Ovary (tissue), 9 donors: ENCODE data around the gene MRPS23. TPM values are rescaled to one million over a fixed set of nuclear protein-coding genes. Genes with fewer than 3 reads are reported as not detected.

ENCODE experiments used
- DNase-seq, 5 donors: peaks; one replicate each; pipeline ENCODE4 v3.0.0-alpha.2; 2019 to 2020
- H3K27ac ChIP-seq, 2 donors: fragments of 200-600 bp; one replicate each; pipeline versions ENCODE4 v1.5.1 to v1.8.0; 2019 to 2022
- H3K27me3 ChIP-seq: fragments of 200-600 bp; one replicate; pipeline ENCODE4 v1.8.0; 2022
- H3K36me3 ChIP-seq: fragments of 200-600 bp; sonication (generic); one replicate; pipeline ENCODE4 v1.5.1; 2019
- H3K4me1 ChIP-seq: one replicate; pipeline ENCODE4 v1.8.1; 2013; ENCODE audit warnings: mild to moderate bottlenecking, moderate library complexity; ENCODE audit not compliant: insufficient read depth
- H3K4me3 ChIP-seq: fragments of 200-600 bp; sonication (generic); one replicate; pipeline ENCODE4 v1.5.1; 2017
- H3K9me3 ChIP-seq, 2 donors: fragments of 200-600 bp in 1 of 2; sonication (generic) in 1 of 2; one replicate each; pipeline versions ENCODE4 v1.5.1 to v1.8.1; 2013 to 2019; ENCODE audit warnings: mild to moderate bottlenecking in 1 of 2, moderate library complexity in 1 of 2
- EP300 ChIP-seq: sonication (generic); formaldehyde crosslinking; IDR thresholded peaks from one replicate; pipeline ENCODE4 v1.6.1; 2017; ENCODE audit warnings: antibody characterized with exemption
- POLR2A ChIP-seq: fragments of 450-650 bp; IDR thresholded peaks from one replicate; pipeline ENCODE4 v1.6.1; 2017; ENCODE audit warnings: antibody characterized with exemption, mild to moderate bottlenecking, moderate library complexity
- WGBS, 3 donors: extraction: QIAGEN DNeasy Blood & Tissue Kit in 1 of 3; methylation state at CpG; one replicate each; pipeline versions ENCODE4 v1.1.5 to v1.1.7; 2013 to 2017; 5-methylcytosine and 5-hydroxymethylcytosine counted together
- intact Hi-C, 4 donors: fragments of 100-400 bp; cut with DNase I; formaldehyde crosslinking; loops; one replicate each; pipeline versions ENCODE4 v1.11.0 to v1.15.1; 2022 to 2023
- polyA plus RNA-seq, 2 donors: library from polyadenylated mRNA; stranded (reverse); fragments of 200-250 nt in 1 of 2; fragments of 350-450 nt in 1 of 2; fragmentation: Illumina TruSeq in 1 of 2; extraction: RNeasy Lipid Tissue Mini Kit (QIAGEN cat#74804) in 1 of 2; gene quantifications; one replicate each; pipeline ENCODE4 v1.2.3, GENCODE V29; 2013 to 2014
- total RNA-seq, 7 donors: library from RNA; depleted of rRNA in 2 of 7; stranded (reverse); fragments of >200 nt in 2 of 7; fragmentation: NEBNext Ultra II Directional in 3 of 7; extraction: Animal tissue kit (Norgen Biotek cat#: 25700) in 3 of 7; gene quantifications; one replicate each; pipeline versions ENCODE4 v1.1.0 to v1.2.4, GENCODE V29; 2016 to 2023
- TF ChIP-seq, protein P1 (sequence below), 3 donors: fragments of 450-650 bp in 2 of 3; fragments of 200-600 bp in 1 of 3; IDR thresholded peaks; one replicate each; pipeline versions ENCODE4 v1.5.1 to v1.8.0; 2016 to 2022; ENCODE audit warnings: antibody characterized with exemption in 3 of 3, mild to moderate bottlenecking in 1 of 3
- donor health status: DM: no; HTN: no; CAD: no; lungs with moderate emphysema.
- donor health status: DM: no; HTN: no; CAD: no.
- donor health status: Bipolar disorder and iron deficiency.
- donor health status: DM: yes; HTN: yes; CAD: no.
- donor health status: DM: no; HTN: no; CAD: no.
- donor health status: DM: yes; HTN: yes; CAD: no.

Gene MRPS23
- total and polyA plus RNA-seq, 9 donors = 12.2 to 37.9 (median 31.1) TPM

GRCh38 chr17:57876866-57877237, 27.0 kb upstream of the MRPS23 start:
- TF ChIP-seq EP300 (no peak), POLR2A (no peak)
- TF ChIP-seq, protein P1, sequence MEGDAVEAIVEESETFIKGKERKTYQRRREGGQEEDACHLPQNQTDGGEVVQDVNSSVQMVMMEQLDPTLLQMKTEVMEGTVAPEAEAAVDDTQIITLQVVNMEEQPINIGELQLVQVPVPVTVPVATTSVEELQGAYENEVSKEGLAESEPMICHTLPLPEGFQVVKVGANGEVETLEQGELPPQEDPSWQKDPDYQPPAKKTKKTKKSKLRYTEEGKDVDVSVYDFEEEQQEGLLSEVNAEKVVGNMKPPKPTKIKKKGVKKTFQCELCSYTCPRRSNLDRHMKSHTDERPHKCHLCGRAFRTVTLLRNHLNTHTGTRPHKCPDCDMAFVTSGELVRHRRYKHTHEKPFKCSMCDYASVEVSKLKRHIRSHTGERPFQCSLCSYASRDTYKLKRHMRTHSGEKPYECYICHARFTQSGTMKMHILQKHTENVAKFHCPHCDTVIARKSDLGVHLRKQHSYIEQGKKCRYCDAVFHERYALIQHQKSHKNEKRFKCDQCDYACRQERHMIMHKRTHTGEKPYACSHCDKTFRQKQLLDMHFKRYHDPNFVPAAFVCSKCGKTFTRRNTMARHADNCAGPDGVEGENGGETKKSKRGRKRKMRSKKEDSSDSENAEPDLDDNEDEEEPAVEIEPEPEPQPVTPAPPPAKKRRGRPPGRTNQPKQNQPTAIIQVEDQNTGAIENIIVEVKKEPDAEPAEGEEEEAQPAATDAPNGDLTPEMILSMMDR (IDR thresholded peaks at IDR 0.05) = no peak
- Histone ChIP-seq H3K27me3 (no peaks in the 10 kb centered on the region), H3K4me3 (no peak overlapping the region), H3K9me3 (no peaks in the 10 kb centered on the region), H3K36me3 (no peaks in the 10 kb centered on the region), H3K27ac (peak overlapping the region in 1 of 2 donors; percentile 78), H3K4me1 (peaks cover 32% of the 10 kb centered on the region)
- DNase-seq = no peak
- WGBS, 3 donors = 86 to 88% (median 88%) methylated on average over 2 of the region's 2 CpGs
- intact Hi-C loops = no loop called here

DNA sequence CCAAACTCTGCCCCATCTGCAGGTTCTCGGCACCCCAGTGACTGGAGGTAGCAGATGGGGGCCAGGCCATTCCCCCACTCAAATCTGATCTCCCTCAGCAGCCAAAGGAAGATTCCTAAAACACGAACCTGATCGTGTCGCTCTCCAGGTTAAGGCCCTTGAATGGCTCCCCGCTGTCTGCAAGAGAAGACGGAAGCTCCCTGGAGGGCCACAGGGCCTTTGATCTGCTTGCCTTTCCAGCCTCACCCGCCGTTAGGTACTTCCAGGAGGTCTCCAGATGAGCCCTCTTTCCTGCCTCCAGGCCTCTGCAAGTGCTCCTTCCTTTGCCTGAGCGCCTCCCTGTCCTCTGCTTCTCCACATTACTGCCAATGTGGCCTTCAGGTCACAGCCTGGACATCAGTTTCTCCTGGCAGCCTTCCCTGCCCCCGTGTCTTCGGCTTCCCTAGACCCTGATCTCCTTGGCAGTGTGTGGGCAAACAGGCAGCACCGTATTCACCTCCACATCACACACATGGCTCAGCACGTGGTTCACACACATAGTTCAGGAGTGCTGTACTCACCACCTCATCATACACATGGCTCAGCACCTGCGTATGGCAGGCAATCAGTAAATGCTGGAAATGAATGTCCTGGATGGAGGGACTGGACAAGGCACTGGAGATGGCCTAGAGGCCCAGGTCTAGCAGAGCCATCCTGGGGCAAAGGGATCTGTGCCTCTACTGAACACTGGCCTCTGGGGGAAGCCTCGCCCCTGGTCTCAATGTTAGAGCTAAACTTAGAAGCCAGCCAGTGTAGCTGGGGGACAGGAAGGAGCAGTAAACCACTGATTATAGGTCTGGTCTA, 26.4 kb upstream of the MRPS23 start:
- no peaks in the 10 kb centered on the region for H3K27me3 ChIP-seq
- H3K36me3 ChIP-seq = no peaks in the 10 kb centered on the region
- WGBS, 3 donors = 84 to 85% (median 84%) methylated on average over 15 of the region's 15 CpGs
- no peak for DNase-seq
- no peak overlapping the region for H3K4me3 ChIP-seq
- intact Hi-C loops = no loop called here
- H3K9me3 ChIP-seq = no peaks in the 10 kb centered on the region
- H3K4me1 ChIP-seq = peaks cover 27% of the 10 kb centered on the region
- no peak for TF ChIP-seq EP300
- H3K27ac ChIP-seq = peak overlapping the region; percentile 48 to 78

DNA sequence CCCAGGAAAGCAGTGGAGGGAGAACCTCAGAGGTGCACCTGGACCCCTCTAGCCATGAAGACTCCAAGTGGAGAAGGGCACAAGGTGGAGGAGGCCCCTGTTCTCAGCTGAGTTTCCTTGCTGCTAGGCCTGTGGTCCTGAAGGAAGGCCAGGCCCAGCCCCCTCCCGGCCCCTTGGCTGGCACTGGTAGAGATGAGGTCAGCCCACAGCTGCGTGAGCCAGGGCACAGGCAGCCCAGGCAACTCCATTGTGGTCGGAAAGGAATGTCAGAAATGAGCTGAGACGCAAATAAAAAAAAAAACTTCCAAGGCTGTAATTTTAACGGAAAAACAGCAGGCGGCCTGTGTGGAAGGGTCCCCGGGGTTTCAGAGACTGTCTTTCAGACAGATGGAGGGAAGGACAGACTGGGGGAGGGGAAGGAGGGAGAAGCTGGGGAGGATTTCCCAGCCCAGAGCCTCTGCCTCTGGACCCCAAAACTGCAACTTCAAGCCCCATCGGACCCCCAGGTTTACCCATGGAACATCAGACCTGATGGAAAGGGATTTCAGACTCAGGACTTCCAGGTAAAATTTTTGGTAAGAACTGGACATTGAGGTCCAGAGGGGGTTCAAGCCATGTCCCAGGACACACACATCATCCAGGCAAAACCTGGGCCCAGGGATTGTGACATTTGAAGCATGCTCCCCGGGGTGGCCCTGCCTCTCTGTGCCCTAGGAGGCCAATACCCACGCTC, 25.6 kb upstream of the MRPS23 start:
- no peaks in the 10 kb centered on the region for H3K9me3 ChIP-seq
- intact Hi-C loops = no loop called here
- H3K36me3 ChIP-seq = no peaks in the 10 kb centered on the region
- WGBS, 3 donors = 15 to 18% (median 16%) methylated on average over 10 of the region's 10 CpGs
- H3K4me1 ChIP-seq = peaks cover 22% of the 10 kb centered on the region
- peak; percentile 77 to 93 (median 82) for DNase-seq
- no peak for TF ChIP-seq EP300
- TF ChIP-seq, protein P1 (IDR thresholded peaks at IDR 0.05) = peak; percentile 26 to 49 (median 30)
- H3K4me3 ChIP-seq = no peak overlapping the region
- H3K27ac ChIP-seq = peak overlapping the region; percentile 48 to 78
- no peaks in the 10 kb centered on the region for H3K27me3 ChIP-seq

DNA sequence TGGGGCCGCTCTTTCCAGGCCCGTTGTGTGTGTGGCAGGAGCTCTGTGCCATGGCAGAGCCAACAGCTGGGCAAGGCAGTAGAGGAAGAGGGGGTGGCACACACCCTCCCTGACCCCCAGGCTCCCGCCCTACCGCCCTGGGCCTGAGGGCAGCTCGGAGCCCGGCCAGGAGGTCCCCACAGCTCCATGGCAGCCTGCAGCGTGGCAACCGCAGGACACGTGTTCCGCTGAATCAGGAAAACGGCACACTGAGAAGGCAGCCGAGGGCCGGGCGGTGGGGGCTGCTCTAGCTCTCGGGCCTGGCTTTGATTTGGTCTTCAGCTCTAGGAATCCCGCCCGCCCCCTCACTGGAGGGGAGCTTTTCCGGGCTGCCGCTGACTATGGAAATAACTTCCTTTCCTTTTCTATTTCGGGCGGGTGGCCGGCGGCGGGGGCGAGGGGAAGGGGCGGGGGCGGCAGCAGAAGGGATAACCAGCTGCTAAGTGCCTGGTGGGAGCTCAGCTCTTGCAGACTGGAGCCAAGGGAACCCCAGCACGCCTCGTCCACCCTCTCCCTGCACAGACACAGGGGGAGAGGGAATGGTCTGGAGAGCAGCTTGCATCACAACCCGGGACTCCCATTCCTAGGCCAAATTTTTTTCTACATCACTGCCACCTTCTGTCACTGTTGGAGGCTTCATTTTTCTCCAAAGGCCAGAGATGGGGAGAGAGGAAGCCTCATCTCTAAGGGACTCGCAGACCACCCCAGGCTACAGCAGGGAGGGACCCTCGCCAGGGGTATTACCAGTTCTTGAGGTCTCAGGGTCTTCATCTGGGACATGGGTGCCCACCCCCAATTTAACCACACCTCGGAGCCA, 24.8 kb upstream of the MRPS23 start:
- Histone ChIP-seq H3K27me3 (no peaks in the 10 kb centered on the region), H3K27ac (peak overlapping the region; percentile 47 to 78), H3K4me3 (peak overlapping the region; percentile 23), H3K36me3 (no peaks in the 10 kb centered on the region), H3K4me1 (peaks cover 22% of the 10 kb centered on the region), H3K9me3 (no peaks in the 10 kb centered on the region)
- DNase-seq = peak; percentile 78 to 86 (median 81)
- no peak for TF ChIP-seq POLR2A
- TF ChIP-seq, protein P1 (IDR thresholded peaks at IDR 0.05) = no peak
- TF ChIP-seq EP300 = no peak
- WGBS, 3 donors = 5 to 6% (median 5%) methylated on average over 33 of the region's 33 CpGs
- intact Hi-C loops = loop anchor here in 1 of 4 donors (5.0 kb wide), 1 partner anchor 78 kb away; no protein-coding TSS in a partner anchor
